ENCODE data around the gene CDC42BPB. TPM values are rescaled to one million over a fixed set of nuclear protein-coding genes. Genes with fewer than 3 reads are reported as not detected.

Gene CDC42BPB
- total and polyA plus RNA-seq, 2 of the 4 experiments (the other 2 are of a cell fraction) = 49.1 to 81.4 TPM

DNA sequence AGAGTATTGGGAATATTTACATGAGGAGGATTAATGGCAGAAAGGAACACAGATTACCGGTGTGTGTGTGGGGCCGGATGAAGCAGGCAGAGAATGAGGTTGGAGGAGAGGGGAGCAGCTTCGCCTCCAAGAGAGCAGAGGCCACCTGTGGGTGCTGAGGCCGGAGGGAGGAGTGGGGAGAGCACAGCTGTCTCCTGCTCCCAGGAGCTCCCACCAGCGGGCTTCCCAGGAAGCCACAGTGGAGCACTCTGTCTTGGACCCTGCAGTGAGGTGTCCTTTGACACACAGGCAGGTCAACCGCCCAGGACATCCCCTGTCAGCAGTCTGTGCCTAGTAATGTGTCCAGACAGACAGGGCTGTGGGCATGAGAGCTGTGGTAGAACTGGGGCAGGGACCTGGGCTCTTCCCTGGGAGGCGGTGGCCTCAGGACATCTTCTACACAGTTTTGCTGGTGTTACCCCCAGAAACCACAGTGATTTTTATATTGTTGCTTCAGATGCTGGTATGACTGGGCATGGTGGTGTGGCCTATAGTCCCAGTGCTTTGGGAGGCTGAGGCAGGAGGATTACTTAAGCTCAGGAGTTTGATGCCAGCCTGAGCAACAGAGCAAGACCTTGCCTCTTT lies 153.3 kb downstream of the CDC42BPB start (continued):
- TF ChIP-seq, protein P1, sequence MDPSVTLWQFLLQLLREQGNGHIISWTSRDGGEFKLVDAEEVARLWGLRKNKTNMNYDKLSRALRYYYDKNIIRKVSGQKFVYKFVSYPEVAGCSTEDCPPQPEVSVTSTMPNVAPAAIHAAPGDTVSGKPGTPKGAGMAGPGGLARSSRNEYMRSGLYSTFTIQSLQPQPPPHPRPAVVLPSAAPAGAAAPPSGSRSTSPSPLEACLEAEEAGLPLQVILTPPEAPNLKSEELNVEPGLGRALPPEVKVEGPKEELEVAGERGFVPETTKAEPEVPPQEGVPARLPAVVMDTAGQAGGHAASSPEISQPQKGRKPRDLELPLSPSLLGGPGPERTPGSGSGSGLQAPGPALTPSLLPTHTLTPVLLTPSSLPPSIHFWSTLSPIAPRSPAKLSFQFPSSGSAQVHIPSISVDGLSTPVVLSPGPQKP (IDR thresholded peaks at IDR 0.05; ENCODE audit: borderline replicate concordance, low read depth, low read length) = no peak
- TF ChIP-seq RCOR1 (IDR thresholded peaks at IDR 0.05; ENCODE audit: insufficient replicate concordance, low read length) = no peak
- no peak for TF ChIP-seq POLR2A (IDR thresholded peaks at IDR 0.05; ENCODE audit: low read depth, low read length)
- TF ChIP-seq, protein P2, sequence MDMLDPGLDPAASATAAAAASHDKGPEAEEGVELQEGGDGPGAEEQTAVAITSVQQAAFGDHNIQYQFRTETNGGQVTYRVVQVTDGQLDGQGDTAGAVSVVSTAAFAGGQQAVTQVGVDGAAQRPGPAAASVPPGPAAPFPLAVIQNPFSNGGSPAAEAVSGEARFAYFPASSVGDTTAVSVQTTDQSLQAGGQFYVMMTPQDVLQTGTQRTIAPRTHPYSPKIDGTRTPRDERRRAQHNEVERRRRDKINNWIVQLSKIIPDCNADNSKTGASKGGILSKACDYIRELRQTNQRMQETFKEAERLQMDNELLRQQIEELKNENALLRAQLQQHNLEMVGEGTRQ (IDR thresholded peaks at IDR 0.05; ENCODE audit: low read depth, low read length) = no peak
